Right cardiac atrium (tissue), 5 donors: Measurements from ENCODE around the gene PBRM1. TPM values are rescaled to one million over a fixed set of nuclear protein-coding genes. Genes with fewer than 3 reads are reported as not detected.

Experiments
- ATAC-seq, 2 donors: fragments of 200-7000 bp; cut with Tn5 transposase; one replicate each; pipeline versions ENCODE4 v1.8.0 to v1.9.1; 2020; ENCODE audit warnings: moderate library complexity in 2 of 2, mild to moderate bottlenecking in 1 of 2
- DNase-seq, 3 donors: peaks; one replicate each; pipeline ENCODE4 v3.0.0-alpha.2; 2020
- H3K27ac ChIP-seq: one replicate; pipeline ENCODE4 v1.5.1; 2013; ENCODE audit warnings: mild to moderate bottlenecking, low read length, control low read depth, moderate library complexity
- H3K27me3 ChIP-seq: one replicate; pipeline ENCODE4 v1.6.1; 2013; ENCODE audit not compliant: control insufficient read depth, insufficient read depth
- H3K4me1 ChIP-seq: one replicate; pipeline ENCODE4 v1.6.1; 2013; ENCODE audit warnings: low read length; ENCODE audit not compliant: control insufficient read depth, insufficient read depth
- H3K4me3 ChIP-seq: one replicate; pipeline ENCODE4 v1.5.1; 2013; ENCODE audit warnings: low read length, control low read depth
- H3K9me3 ChIP-seq: one replicate; pipeline ENCODE4 v1.6.1; 2013; ENCODE audit warnings: low read length; ENCODE audit not compliant: control insufficient read depth
- WGBS: extraction: QIAGEN DNeasy Blood & Tissue Kit; methylation state at CpG from one replicate; pipeline ENCODE4 v1.1.7; 2013; 5-methylcytosine and 5-hydroxymethylcytosine counted together
- intact Hi-C, 4 donors: fragments of 100-400 bp; cut with DNase I; formaldehyde crosslinking; loops; one replicate each; pipeline versions ENCODE4 v1.11.0 to v1.14.0; 2022 to 2023
- polyA plus RNA-seq: library from polyadenylated mRNA; stranded (reverse); fragments of 200-250 nt; gene quantifications from one replicate; pipeline ENCODE4 v1.2.3, GENCODE V29; 2013
- total RNA-seq, 4 donors: library from RNA; stranded (reverse); fragmentation: NEBNext Ultra II Directional; extraction: Animal tissue kit (Norgen Biotek cat#: 25700); gene quantifications; one replicate each; pipeline ENCODE4 v1.2.1, GENCODE V29; 2021
- donor health status: healthy with polysubstance abuse.
- donor health status: DM: no; HTN: yes; CAD: no.
- donor health status: DM: no; HTN: no; CAD: no.
- donor health status: DM: no; HTN: yes; CAD: no; lungs with severe emphysema.
- donor health status: DM: yes; HTN: yes; CAD: no.

The PBRM1 gene
- total and polyA plus RNA-seq, 5 donors, result 10.0 to 56.8 (median 55.1) TPM

DNA sequence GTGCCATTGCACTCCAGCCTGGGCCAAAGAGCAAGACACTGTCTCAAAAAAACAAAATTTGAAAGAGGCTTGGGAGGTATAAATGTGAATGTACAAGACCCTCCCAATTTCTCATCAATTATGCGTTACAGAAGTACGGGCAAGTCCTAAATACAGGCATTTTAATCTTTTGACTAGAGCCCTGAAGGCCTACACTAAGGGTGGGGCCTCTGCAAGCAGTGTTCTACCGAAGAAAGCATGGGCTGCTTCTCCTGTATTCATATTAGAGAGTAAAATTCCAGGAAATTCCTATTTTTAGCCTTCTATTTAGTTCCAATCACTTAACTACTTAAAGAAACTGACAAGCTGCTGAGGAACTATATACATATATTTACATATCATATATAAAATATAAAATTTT is 25.7 kb downstream of the PBRM1 start:
- Histone ChIP-seq H3K9me3 (no peaks in the 10 kb centered on the region), H3K4me3 (no peak overlapping the region), H3K27ac (no peak overlapping the region), H3K4me1 (no peaks in the 10 kb centered on the region), H3K27me3 (no peaks in the 10 kb centered on the region)
- intact Hi-C loops, result no loop called here
- WGBS, result 58% methylated on average over 3 of the region's 3 CpGs
- DNase-seq (no peak), ATAC-seq (no peak)

DNA sequence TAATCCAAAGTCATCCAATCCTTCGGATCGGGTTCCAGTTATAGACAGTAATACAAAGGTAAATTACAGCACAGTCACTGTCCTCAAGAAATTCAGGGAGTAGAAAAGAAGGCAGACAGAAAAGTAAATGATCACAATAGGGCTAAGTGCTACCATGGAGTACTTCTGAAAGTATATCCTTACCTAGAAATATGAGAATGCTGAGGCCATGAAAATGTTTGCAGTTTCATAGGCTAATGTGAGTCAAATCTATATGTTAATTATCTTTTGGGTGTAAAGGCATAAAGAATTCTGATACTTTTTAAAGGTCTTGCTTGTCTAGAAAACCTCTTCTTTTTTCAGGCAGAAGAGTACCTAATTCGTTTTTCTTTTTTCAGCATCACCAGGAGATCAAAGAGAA is 29.8 kb downstream of the PBRM1 start:
- no peak overlapping the region for H3K4me3 ChIP-seq
- no peaks in the 10 kb centered on the region for H3K9me3 ChIP-seq
- intact Hi-C loops, result no loop called here
- no peaks in the 10 kb centered on the region for H3K27me3 ChIP-seq
- no peaks in the 10 kb centered on the region for H3K4me1 ChIP-seq
- DNase-seq (no peak), ATAC-seq (no peak)
- H3K27ac ChIP-seq, result no peak overlapping the region
- 94% methylated on average over 3 of the region's 3 CpGs for WGBS

- Histone ChIP-seq H3K9me3 (no peaks in the 10 kb centered on the region), H3K27me3 (no peaks in the 10 kb centered on the region), H3K4me3 (no peak overlapping the region), H3K27ac (no peak overlapping the region), H3K4me1 (no peaks in the 10 kb centered on the region)
- DNase-seq (no peak), ATAC-seq (no peak)
- intact Hi-C loops, result no loop called here
Observed at GRCh38 chr3:52651592-52651991, 34.1 kb downstream of the PBRM1 start.

DNA sequence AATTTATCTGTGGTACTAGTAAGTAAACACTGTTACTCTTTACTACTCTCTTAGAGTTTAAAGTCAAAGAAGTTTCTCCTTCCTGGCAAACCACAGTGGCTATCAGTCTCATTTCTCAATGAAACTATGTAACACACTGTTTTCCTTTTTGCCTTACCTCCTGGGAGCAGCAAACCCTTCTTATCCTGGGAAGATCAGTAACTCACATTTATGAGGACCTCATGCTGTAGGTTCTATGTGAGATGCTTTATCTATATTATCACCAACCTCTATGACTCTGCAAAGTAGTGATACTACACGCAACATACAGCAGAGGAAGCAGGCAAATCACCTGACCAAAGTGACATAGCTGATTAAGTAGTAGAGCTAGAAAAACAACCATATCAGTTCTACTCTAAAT is 35.3 kb downstream of the PBRM1 start:
- H3K27me3 ChIP-seq, result no peaks in the 10 kb centered on the region
- no peaks in the 10 kb centered on the region for H3K4me1 ChIP-seq
- ATAC-seq (no peak), DNase-seq (no peak)
- H3K4me3 ChIP-seq, result no peak overlapping the region
- intact Hi-C loops, result no loop called here
- H3K27ac ChIP-seq, result no peak overlapping the region
- WGBS, result 94% methylated on average over 1 of the region's 1 CpG
- H3K9me3 ChIP-seq, result no peaks in the 10 kb centered on the region

GRCh38 chr3:52649461-52650210 is 36.1 kb downstream of the PBRM1 start:
- intact Hi-C loops, result no loop called here
- Histone ChIP-seq H3K4me3 (no peak overlapping the region), H3K27ac (no peak overlapping the region), H3K27me3 (no peaks in the 10 kb centered on the region), H3K9me3 (no peaks in the 10 kb centered on the region), H3K4me1 (no peaks in the 10 kb centered on the region)
- no peak for DNase-seq
- WGBS, result 72% methylated on average over 5 of the region's 5 CpGs
- ATAC-seq, result no peak

- ATAC-seq (no peak), DNase-seq (no peak)
- no peaks in the 10 kb centered on the region for H3K9me3 ChIP-seq
- H3K27me3 ChIP-seq, result no peaks in the 10 kb centered on the region
- no peak overlapping the region for H3K27ac ChIP-seq
- intact Hi-C loops, result no loop called here
- H3K4me1 ChIP-seq, result no peaks in the 10 kb centered on the region
- no peak overlapping the region for H3K4me3 ChIP-seq
- 94% methylated on average over 6 of the region's 6 CpGs for WGBS
Observed at GRCh38 chr3:52645549-52645948, 40.2 kb downstream of the PBRM1 start.

DNA sequence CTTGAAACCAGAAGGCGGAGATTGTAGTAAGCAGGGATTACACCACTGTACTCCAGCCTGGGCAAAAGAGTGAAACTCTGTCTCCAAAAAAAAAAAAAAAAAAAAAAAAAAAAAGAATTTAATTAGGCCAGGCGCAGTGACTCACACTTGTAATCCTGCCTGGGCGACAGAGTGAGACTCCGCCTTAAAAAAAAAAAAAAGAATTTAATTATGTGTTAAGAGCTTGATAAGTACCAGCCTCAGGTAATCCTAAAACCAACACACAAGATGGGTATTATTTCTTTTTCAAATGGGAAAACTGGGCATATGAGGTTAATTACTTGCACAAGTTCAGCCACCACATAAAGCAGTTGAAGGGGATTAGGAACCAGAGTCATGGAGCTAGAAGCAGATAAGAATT is 49.0 kb downstream of the PBRM1 start:
- no peaks in the 10 kb centered on the region for H3K9me3 ChIP-seq
- no peak overlapping the region for H3K4me3 ChIP-seq
- no peak for DNase-seq
- no peaks in the 10 kb centered on the region for H3K4me1 ChIP-seq
- H3K27me3 ChIP-seq, result no peaks in the 10 kb centered on the region
- no peak for ATAC-seq
- no peak overlapping the region for H3K27ac ChIP-seq
- intact Hi-C loops, result no loop called here
- WGBS, result 79% methylated on average over 4 of the region's 4 CpGs

DNA sequence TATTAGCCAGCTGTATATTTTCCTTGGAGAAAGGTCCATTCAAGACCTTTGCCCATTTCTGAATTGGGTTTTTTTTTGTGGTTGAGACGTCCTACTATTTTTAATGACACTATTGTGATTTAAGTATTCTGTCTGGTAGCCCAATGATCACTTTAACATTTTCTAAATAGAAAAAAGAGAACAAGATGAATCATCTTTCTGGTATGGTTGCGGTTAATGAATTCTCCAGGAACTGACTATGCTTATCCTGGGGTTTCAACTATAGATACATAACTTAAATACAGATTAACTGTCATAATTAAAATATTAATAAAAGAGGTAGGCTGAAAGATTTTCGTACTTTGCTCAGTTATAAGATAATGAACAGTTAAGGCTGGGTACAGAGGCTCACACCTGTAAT is 51.9 kb downstream of the PBRM1 start:
- ATAC-seq (no peak), DNase-seq (no peak)
- WGBS, result 95% methylated on average over 3 of the region's 3 CpGs
- Histone ChIP-seq H3K4me3 (no peak overlapping the region), H3K27me3 (no peaks in the 10 kb centered on the region), H3K27ac (no peak overlapping the region), H3K4me1 (peaks cover 2% of the 10 kb centered on the region), H3K9me3 (no peaks in the 10 kb centered on the region)
- intact Hi-C loops, result no loop called here

DNA sequence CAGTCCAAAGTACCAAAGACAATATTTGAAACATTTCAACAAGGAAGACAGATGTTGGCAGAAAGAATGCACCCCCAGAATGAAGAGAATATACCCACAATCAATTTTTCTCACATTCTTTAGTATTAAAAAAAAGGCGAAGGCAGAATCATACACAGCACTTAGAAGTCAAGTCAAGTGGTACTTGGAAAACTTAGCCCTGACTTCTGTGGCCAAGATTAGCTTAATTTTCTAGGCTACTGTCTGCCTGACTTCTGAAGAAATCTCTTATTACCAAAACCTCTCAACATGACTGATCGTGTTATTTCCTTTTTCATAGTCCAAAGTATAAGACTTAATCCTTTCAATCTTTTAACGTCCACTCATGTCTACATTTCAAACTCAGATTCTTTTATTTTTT is 60.7 kb downstream of the PBRM1 start:
- Histone ChIP-seq H3K27me3 (no peaks in the 10 kb centered on the region), H3K9me3 (no peaks in the 10 kb centered on the region), H3K4me3 (no peak overlapping the region), H3K27ac (no peak overlapping the region), H3K4me1 (no peaks in the 10 kb centered on the region)
- 93% methylated on average over 3 of the region's 3 CpGs for WGBS
- ATAC-seq (no peak), DNase-seq (no peak)
- intact Hi-C loops, result no loop called here

- no peak for ATAC-seq
- Histone ChIP-seq H3K27ac (no peak overlapping the region), H3K4me3 (no peak overlapping the region), H3K9me3 (no peaks in the 10 kb centered on the region), H3K27me3 (no peaks in the 10 kb centered on the region), H3K4me1 (no peaks in the 10 kb centered on the region)
- intact Hi-C loops, result no loop called here
- WGBS, result 82% methylated on average over 2 of the region's 2 CpGs
- no peak for DNase-seq
Observed at GRCh38 chr3:52623234-52623792, 62.4 kb downstream of the PBRM1 start.

DNA sequence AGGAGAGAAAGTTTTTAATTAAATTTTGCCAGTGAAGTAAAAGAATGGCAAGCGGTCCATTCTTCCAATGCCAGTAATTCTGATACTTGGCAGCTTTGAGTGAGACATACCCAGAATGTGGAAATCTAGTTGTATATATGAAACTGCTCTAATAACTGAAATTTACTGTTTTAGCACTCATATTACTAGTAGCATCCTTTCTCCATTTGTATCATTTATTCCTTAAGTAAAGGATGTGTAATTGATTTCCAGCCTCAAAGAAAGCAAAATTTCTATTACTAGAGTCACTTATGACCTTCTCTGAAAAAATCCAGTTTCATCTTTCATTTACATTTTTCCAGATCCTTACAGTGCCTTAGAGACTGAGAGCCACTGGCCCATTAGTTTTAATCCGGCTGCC is 65.1 kb downstream of the PBRM1 start:
- H3K9me3 ChIP-seq, result no peaks in the 10 kb centered on the region
- DNase-seq, result no peak
- no peaks in the 10 kb centered on the region for H3K27me3 ChIP-seq
- WGBS, result 95% methylated on average over 2 of the region's 2 CpGs
- no peak overlapping the region for H3K27ac ChIP-seq
- H3K4me1 ChIP-seq, result no peaks in the 10 kb centered on the region
- no peak overlapping the region for H3K4me3 ChIP-seq
- no peak for ATAC-seq
- intact Hi-C loops, result no loop called here

GRCh38 chr3:52615166-52615565 is 70.5 kb downstream of the PBRM1 start:
- Histone ChIP-seq H3K27ac (no peak overlapping the region), H3K9me3 (no peaks in the 10 kb centered on the region), H3K27me3 (no peaks in the 10 kb centered on the region), H3K4me3 (no peak overlapping the region), H3K4me1 (no peaks in the 10 kb centered on the region)
- intact Hi-C loops, result no loop called here
- DNase-seq, result no peak
- no peak for ATAC-seq
